NCI-H2227 (cell line): ENCODE measurements around the gene CAMK2D.

ENCODE experiments used
- DNase-seq: peaks from one replicate; lab custom pipeline; 2025; ENCODE audit not compliant: unreplicated experiment; lab: John Stamatoyannopoulos, UW

The CAMK2D gene

DNA sequence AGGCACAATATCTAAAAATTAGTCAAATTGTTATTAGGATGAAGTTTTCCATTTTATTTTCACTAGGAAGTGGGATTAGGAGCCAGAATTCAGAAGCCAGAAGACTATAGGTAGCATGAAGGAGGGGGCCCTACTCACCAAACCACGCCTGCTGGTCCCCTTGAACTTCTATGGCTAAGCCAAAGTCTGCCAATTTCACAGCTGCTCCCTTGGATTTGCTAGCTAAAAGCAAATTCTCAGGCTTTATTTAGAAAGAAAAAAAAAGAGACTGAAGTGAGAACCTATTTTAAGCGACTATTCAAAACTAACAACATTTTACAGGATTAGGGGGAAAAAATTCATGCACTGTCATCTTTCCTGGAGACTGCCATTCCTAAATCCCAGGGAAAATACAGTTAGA lies 224.3 kb downstream of the CAMK2D start:
- no peak for DNase-seq

DNA sequence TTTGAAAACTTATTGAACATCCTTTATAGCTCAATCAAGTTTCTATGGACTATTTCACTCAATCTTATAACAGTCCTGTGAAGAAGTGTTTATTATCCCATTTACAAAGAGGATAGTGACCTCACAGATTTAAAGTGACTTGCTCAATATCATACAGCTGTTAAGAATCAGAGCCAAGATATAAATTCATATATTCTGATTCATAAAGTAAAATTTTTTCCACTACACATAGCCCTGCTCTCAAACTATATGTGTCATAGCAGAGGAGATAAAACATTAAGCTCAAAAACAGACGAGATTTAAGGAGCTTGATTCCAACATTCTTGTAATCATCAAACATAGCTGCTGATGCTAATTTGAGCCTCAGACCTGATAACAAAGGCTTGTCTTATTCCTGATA lies 226.8 kb downstream of the CAMK2D start:
- DNase-seq, result no peak

DNA sequence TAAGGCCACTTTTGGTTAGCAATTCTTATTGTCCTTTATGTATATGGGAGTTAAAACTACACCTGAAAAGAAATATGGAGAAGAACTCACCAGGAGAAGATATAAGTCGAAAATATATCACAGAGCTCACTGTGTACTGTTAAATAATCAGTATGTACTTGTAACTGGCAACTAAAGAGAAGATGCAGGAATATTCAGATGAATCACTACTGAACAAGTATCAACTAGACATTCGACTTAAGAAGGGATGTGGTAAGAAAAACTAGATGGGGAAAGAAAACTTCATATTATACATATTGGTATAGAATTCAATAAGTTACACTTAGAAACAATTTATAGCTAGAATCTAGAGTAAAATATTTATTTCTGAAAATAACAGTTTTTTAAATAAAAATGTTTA lies 230.0 kb downstream of the CAMK2D start:
- no peak for DNase-seq

DNA sequence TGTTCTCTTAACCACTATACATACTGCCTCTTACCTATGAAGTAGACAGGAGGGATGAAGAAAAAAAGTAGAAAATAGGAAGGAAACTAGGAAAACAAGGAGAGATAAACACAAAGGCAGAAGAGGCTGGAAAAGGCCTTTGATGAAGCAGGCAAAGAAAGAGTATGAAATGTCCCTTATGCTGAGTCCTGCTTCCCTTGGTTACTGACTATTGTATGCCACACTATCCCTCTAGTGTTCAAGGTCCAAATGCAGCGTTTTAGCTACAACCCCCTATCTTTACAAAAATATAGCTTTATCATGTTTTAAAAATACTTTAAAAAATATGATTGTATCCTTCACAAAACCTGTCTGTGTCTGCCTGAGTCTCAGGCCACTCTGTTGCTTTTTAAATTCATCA lies 233.1 kb downstream of the CAMK2D start:
- no peak for DNase-seq

DNA sequence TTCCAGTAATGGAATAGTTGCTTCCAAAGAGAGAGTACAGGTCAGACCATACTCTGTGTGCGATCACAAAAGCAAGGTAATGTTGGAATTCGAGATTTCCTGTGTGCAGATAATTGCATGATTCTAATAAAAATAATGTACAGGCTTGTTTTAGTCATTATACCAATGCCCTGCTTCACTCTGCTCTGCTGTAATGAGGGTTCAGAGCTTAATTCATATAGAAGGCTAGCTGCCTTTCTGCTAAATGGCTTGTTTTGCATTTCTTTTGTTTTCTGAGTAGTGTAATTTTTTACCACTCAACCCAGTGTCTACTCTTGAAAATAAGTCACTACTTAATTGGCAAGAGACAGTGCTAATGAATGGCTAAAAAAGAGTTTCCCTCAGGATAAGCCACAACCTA lies 236.0 kb downstream of the CAMK2D start:
- DNase-seq, result no peak

DNA sequence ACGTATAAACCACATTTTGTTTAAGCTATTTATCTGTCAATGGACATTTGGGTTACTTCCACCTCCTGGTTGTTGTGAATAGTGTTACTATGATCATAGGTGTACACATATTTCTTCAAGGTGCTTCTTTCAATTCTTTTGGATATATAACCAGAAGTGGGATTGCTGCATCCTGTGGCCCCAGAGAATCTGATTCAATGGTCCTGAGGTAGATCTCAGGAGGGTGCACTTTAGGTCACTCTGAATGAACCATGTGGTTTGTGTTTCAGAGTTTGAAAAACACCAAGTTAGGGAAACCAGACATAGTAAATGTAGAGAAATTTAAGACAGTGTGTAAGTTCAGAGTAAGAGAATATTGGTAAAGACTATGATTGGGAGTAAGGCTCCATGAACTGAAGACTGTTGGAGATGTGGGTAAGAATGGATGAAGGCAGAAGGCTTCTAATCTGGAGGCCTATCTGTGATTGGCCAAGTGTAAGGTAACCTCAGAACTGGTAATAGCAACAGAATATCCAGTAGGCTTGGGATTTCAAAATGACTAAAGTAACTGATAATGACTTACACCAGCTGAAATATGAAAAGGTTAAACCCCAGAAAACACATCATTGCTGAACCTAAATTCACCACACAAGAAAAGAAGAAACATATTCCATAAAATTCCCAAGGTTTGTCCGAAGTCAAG lies 236.9 kb downstream of the CAMK2D start:
- DNase-seq, result no peak

DNA sequence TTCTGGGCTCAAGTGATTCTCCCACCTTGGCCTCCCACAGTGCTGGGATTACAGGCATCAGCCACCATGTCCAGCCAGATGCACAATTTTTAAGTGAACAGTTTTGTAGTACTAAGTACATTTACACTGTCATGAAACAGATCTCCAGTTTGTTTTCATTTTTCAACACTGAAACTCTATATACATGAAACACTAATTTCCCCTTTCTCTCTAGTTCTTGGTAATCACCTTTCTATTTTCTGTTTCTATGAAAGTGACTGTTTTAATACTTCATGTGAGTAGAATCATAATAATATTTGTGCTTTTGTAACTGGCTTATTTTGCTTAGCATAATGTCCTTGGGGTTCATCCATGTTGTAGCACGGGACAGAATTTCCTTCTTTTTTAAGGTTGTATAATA lies 237.4 kb downstream of the CAMK2D start:
- DNase-seq, result no peak

DNA sequence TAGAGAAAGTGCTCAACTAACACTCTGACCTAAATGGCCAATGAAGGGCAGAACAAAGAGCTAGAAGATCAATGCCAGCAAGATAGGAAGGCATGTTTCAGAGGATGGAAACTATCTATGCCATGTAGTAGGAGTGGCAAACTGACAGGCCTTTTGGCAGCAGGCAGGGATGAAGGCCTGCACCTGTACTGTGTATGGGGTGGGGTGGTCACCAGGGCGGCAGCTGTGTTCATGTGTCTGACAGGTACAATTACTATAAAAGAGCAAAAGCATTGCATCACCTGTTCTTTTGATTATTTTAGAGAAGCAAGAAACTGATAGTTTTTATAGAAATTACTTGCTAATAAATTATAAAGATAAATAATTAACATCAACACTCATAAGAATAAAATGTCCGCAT lies 239.1 kb downstream of the CAMK2D start:
- DNase-seq, result no peak

DNA sequence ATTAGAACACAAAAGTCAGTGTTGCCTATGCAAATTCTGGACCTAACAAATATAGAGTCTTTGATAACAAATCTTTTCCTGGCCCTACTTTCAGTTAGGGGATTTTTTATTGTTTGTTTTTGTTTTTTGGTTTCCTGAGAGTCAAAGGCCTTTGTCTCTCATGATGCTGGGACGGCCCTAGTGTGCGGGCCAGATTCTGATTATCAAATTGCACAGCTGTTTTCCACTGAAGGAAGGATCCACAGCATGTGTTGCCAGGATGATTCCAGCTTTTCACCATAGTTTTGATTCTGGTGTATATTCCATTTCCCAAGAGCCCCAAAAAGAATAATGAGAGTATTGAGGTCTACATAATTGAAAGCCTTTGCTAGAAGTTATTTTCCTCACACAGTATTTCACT lies 248.2 kb downstream of the CAMK2D start:
- no peak for DNase-seq

DNA sequence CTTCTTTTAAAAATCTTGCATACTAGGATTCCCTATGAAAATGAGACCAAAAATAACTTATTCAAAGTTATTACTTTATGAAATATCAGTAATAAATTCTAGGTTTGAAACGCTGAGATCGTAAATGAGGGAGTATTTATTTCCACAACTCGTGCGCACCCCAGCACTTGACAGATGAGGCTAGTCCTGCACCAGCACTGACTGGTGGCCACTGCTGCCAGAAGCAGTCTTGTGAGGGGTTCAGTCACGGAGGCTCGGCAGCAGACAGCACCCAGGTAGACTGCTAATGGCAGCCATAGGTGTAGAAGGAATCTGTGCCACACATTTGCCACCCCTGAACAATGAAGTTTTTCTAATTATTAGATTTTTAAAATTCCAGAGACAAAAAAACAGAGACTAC lies 248.7 kb downstream of the CAMK2D start:
- no peak for DNase-seq

DNA sequence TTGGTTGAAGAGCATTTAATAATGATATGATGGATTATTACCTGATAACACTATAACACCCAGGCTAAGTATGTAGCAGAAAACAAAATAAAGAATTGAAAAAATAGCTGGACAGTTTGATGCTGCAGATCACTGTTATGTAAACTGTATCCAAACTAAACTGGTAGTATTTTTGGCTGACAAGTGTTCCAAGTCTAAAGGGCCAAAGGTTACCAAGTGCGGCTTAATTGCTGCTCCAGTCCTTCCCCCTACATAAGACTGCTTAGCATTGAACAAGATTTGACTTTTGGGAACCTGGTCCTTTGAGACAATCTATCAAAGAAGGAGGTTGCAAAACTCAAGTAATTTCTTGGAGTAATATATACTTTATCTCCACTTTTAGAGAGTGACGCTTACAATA lies 249.6 kb downstream of the CAMK2D start:
- no peak for DNase-seq

DNA sequence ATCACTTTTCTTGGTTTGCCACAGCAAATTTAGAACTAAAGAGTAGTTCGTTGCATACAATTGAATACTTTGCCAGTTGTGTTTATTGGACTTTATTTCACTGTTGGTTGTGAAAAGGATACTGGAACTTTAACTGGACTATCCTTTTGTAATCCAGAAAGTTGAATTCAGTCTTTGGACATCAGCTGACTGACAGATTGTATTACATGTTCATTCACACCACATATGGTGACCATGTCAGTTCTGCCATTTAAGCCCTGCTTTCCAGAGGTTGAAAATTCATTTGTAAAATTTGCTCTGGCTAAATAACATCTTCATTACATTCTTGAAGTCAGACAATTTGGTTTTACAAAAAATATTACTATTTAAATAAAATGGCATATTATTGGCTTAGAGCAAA lies 251.7 kb downstream of the CAMK2D start:
- no peak for DNase-seq

DNA sequence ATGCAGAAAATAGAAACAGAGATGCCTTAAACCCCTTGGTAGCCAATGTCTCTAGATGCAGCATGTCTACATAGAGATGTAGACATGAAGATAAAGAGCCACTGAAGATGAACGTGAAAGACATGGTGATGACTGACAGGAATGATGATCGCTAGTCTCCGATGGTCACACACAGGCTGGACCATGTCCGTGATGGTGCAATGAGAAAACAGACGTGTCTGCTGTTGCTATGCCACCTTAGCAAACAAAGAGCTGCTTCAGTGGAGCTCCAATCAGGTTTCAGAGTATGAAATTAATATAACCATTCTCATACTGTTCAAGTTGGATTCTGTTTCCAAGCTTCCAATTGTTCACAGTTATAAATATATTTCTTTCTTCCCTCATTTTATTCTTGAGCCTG lies 256.5 kb downstream of the CAMK2D start:
- no peak for DNase-seq

DNA sequence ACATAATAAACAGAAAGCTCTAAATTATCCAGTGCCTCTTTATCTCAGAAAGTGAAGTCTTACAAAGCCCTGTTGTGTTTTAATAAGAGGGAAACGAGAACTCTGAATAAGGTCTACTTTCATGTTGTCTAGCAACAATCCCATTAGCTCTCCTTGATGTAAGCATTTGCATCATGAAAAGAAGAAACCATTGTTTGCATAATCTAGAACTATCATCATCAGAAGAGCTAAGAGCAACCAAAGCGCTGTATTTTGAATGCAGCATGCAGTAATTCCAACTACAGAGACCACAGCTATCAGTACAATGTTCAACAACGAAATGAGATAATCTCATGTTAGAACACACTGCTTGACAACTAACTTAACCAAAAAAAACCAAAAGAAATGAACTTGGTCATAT lies 257.1 kb downstream of the CAMK2D start:
- no peak for DNase-seq

DNA sequence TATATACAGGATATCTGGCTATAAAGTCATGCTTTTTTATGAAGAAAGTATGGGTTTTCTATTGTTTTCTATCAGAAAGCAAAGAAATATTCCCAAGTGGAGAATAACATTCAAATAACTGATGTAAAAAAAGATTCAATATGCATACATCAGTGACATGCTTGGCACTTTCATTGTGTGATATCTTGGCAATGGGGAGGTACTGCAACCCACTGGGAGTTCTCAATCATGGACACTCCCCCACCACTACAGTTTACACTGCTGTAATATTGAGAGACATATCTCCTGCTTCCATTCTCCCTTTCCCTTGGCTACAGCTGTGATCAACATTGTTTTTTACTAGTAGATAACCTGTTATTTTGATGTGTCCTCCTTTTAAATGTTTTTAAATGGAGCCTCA lies 257.8 kb downstream of the CAMK2D start:
- no peak for DNase-seq

DNA sequence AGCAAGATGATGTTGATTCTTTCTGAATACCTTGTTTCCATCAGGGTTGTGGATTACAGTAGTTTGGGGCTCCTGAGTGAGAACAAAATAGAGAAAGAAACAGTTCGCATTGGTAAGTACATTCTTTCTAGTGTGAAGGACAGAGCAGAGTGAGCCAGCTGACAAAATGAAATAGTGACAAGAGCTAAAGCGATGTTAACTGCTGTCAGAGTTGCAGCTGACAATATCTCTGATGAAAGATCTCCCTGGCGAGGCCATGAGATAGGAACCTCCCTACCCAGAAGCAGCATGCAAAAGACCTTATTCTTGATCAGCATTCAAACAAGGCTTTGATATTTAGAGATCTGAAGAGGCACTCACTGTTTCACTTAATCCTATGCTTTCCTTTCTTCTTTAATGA lies 258.6 kb downstream of the CAMK2D start:
- DNase-seq, result no peak

DNA sequence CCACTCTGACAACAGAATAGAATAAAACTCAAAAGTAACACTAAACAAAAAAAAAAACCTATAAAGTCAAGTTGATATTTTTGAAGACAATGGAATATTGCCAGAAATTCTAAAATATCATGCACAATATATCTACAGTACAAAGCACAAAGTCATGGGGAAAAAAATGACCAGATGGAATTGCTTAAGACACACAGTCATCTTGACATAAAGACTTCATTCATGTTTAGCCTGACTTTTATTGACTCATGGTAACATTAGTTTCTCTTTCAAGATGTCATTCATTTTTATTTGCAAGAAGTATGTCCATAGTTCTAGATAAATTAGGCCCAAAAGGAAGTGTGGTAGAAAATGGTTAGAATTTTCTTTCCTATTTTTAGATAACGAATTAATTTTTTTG lies 259.1 kb downstream of the CAMK2D start:
- no peak for DNase-seq

DNA sequence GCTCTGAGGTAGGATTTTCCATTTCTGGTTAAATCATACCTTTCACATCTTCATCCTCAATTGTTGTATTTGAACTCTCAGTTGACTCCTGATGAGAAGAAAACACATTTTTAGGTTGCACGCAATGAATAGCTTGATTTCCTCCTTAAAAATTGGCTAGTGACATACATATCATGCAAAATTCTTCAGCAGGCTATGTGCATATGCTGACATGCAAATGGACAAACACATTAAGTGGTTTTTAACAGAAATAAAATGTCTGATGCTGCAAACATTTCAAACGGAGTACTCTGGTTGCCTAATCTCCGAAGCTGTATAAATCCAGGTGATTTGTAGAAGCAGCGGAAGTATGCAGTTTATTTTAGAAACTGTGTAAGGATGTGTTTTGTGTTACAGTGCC lies 261.1 kb downstream of the CAMK2D start:
- DNase-seq, result no peak

DNA sequence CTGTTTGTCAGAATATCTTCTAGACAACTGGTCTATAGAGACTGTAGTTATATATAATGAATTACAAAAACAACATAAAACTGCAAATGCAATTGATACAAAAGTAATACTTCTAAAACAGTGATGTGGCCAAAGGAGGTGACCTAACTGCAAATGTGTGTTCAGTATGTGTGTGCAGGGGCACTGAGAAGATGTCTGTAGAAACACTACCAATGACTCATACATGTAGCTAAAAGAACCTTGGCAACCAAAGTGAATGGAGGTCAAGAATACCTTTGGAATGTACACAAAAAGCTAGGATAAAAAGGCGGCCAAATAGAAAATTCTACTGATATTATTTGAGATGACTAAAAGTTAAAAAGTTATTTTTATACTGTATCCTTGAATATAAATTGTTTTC lies 261.8 kb downstream of the CAMK2D start:
- no peak for DNase-seq

DNA sequence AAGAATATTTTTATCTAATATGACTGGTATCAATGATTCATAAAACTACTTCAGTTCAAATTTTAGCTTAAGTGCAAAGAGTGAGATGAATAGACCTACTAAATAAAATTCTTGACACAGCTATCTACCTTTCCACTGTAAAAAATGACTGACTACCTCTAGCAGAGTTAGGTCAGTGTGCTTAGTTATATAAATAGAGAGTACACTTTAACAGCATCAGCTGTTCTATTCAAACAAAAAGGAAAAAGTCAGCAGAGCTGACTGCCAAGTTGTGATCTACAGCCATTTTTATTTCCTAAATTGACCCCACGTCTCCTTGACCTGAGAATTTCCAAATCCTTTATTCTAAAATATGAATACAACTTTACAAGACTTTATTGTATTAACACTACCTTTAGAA lies 262.4 kb downstream of the CAMK2D start:
- no peak for DNase-seq

DNA sequence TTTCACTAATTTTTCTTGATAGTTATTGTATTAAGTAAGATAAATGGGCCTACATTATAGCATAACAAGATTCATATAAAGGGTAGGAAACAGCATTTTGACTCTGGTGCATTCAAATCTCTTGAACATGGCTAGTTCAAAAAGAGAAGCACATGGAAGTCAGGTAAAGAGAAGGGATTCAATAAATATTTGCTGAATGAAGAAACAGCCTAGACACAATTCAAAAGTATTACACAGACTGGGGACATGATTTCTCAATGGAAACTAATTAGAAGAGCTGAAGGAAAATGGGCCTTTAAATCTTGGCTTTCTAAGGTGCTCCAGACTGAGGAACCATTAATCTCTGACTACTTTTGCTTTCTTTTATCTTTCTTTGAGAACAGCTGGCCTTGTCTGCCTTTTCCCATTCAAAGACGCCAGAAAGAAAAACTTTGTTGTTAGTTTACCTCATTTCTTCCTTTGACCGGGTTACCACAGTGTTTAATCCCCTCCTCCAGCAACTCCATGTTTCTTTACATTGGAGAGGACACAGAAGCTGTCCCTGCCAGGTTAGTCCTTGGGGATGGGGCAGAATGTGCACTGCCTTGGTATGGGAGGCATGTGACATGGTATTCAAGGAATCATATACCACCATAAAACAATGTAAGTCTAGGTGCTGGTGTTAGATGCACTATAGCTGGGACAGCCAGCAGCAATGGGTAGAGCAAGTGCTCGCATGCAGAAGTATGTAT lies 264.2 kb downstream of the CAMK2D start:
- DNase-seq, result no peak

DNA sequence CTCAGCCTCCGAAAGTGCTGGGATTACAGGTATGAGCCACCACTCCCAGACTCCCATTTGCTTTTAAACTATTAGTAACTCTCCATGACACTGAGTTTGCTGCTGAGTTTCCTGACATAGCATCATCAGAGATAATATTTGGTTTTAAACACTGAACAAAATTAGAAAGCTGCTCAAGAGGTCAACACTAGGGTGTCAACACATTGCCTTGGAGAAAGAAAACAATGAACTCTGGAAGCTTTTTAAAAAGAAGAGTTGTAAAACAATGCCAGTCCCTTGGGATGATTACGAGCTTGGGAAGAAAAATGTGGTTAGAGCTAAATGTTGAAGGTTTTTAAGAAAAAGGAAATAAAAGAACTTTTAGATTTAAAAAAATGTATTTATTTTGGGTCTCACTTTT lies 264.8 kb downstream of the CAMK2D start:
- DNase-seq, result no peak

DNA sequence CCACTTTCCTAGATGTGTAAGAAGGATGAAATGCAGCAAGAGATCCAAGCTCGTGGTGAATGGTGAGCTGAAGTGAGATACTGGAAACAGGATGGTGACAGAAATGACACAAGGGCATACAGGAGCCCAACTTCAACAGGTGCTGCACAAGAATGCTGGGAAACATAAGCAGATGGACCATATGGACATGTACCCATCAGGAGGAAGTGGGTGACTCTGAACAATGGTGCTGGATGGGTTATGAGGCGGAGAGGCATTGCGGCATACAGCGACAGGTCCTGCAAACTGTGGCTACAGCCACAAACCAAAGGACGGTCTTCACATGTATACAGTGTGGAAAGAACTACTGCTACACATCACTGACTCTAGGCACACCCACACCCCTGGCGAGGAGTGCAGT lies 265.7 kb downstream of the CAMK2D start:
- DNase-seq, result no peak
